Mucosa of descending colon (tissue), 3 donors: Measurements from ENCODE around the gene MINAR2. TPM values are rescaled to one million over a fixed set of nuclear protein-coding genes. Genes with fewer than 3 reads are reported as not detected.
A peak's percentile ranks its signal among the peaks of the same experiment; 100 is the strongest.

Experiments used
- ATAC-seq: fragments of 200-7000 bp; cut with Tn5 transposase; one replicate; pipeline ENCODE4 v1.9.1; 2020; ENCODE audit warnings: mild to moderate bottlenecking, moderate library complexity
- DNase-seq, 3 donors: peaks; one replicate each; pipeline ENCODE4 v3.0.0-alpha.2; 2020
- H3K36me3 ChIP-seq: fragments of 200-600 bp; one replicate; pipeline ENCODE4 v1.8.0; 2021; ENCODE audit warnings: low read depth, mild to moderate bottlenecking
- H3K4me1 ChIP-seq: fragments of 200-600 bp; one replicate; pipeline ENCODE4 v1.8.0; 2021; ENCODE audit warnings: low read depth, mild to moderate bottlenecking
- H3K4me3 ChIP-seq: fragments of 200-600 bp; one replicate; pipeline ENCODE4 v1.8.0; 2021; ENCODE audit warnings: mild to moderate bottlenecking
- H3K9me3 ChIP-seq: fragments of 200-600 bp; one replicate; pipeline ENCODE4 v1.8.0; 2021; ENCODE audit warnings: mild to moderate bottlenecking
- intact Hi-C, 2 donors: fragments of 100-400 bp; cut with DNase I in 1 of 2; cut with micrococcal nuclease in 1 of 2; formaldehyde crosslinking; loops; one replicate each; pipeline versions ENCODE4 v1.11.0 to v1.11.1; 2022; cut with DNase I, micrococcal nuclease
- total RNA-seq, 3 donors: library from RNA; stranded (reverse); fragmentation: NEBNext Ultra II Directional in 2 of 3; extraction: Animal tissue kit (Norgen Biotek cat#: 25700) in 2 of 3; gene quantifications; one replicate each; pipeline versions ENCODE4 v1.2.1 to v1.2.4, GENCODE V29; 2021 to 2023
- TF ChIP-seq, protein P1 (sequence below): fragments of 200-600 bp; IDR thresholded peaks from one replicate; pipeline ENCODE4 v1.8.0; 2022; ENCODE audit warnings: antibody characterized with exemption, mild to moderate bottlenecking
- donor health status: DM: no; HTN: no; CAD: no; lungs with moderate emphysema.
- donor health status: DM: no; HTN: no; CAD: no.
- donor health status: DM: no; HTN: yes; CAD: no.

The MINAR2 gene
- total RNA-seq, 3 donors from 2014 or later: not detected

DNA sequence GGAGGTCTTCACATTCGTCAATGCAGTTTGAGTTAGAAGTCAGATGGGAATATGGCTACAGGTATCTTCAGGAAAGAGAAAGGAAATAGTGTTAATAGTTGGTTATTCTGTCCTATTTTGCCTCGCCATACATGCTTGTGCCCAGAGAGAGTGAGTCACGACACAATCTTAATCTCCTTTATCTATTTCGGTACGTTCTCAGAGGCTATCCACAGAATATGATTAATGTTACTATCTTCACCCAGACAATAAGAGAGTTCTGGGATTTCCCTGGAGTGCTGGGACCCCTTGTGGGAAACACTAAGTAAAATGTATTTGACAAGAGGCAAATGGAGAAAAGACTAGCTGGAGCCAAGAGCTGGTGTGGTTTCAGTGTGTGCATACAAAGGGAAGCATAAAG lies 25.5 kb downstream of the MINAR2 start:
- TF ChIP-seq, protein P1, sequence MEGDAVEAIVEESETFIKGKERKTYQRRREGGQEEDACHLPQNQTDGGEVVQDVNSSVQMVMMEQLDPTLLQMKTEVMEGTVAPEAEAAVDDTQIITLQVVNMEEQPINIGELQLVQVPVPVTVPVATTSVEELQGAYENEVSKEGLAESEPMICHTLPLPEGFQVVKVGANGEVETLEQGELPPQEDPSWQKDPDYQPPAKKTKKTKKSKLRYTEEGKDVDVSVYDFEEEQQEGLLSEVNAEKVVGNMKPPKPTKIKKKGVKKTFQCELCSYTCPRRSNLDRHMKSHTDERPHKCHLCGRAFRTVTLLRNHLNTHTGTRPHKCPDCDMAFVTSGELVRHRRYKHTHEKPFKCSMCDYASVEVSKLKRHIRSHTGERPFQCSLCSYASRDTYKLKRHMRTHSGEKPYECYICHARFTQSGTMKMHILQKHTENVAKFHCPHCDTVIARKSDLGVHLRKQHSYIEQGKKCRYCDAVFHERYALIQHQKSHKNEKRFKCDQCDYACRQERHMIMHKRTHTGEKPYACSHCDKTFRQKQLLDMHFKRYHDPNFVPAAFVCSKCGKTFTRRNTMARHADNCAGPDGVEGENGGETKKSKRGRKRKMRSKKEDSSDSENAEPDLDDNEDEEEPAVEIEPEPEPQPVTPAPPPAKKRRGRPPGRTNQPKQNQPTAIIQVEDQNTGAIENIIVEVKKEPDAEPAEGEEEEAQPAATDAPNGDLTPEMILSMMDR: no peak
- ATAC-seq (no peak), DNase-seq (no peak)
- no peaks in the 10 kb centered on the region for H3K9me3 ChIP-seq
- no peaks in the 10 kb centered on the region for H3K4me1 ChIP-seq
- H3K36me3 ChIP-seq: no peaks in the 10 kb centered on the region
- intact Hi-C loops: no loop called here
- no peak overlapping the region for H3K4me3 ChIP-seq

DNA sequence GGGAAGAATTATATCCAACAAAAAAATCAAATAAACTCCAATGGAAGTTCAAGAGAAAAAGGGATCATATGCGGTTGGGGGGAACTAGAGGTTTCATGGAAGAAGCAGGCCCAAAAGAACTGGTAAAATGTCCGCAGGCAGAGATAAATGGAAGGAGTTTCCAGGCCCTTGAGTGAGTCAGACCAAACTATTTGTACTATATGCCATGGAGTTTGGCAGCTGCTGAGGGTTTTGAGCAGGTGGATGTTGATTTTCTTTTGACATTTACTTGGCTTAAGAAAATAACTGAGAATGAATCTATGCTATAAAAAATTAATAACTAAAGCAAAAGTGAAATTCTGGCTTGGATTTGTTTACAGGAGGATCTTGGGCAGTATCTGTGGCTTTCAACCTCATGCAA lies 33.7 kb downstream of the MINAR2 start:
- Histone ChIP-seq H3K4me3 (no peak overlapping the region), H3K4me1 (no peaks in the 10 kb centered on the region), H3K9me3 (no peaks in the 10 kb centered on the region), H3K36me3 (no peaks in the 10 kb centered on the region)
- ATAC-seq (no peak), DNase-seq (no peak)
- TF ChIP-seq, protein P1: no peak
- intact Hi-C loops: no loop called here

DNA sequence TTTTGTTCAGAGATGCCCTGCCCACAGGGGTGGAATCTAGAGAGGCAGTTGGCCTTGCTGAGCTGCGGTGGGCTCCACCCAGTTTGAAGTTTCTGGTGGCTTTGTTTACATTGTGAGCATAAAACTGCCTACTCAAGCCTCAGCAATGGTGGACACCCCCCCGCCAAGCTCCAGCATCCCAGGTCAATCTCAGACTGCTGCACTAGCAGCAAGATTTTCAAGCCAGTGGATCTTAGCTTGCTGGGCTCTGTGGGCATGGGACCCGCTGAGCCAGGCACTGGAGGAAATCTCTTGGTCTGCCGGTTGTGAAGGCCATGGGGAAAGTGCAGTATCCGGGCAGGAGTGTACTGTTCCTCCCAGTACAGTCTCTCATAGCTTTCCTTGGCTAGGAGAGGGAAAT lies 55.5 kb downstream of the MINAR2 start:
- H3K4me1 ChIP-seq: no peaks in the 10 kb centered on the region
- no peak for ATAC-seq
- H3K4me3 ChIP-seq: no peak overlapping the region
- H3K9me3 ChIP-seq: peaks cover 15% of the 10 kb centered on the region
- intact Hi-C loops: no loop called here
- peak in 1 of 3 donors; percentile 17 for DNase-seq
- H3K36me3 ChIP-seq: no peaks in the 10 kb centered on the region
- TF ChIP-seq, protein P1: no peak

DNA sequence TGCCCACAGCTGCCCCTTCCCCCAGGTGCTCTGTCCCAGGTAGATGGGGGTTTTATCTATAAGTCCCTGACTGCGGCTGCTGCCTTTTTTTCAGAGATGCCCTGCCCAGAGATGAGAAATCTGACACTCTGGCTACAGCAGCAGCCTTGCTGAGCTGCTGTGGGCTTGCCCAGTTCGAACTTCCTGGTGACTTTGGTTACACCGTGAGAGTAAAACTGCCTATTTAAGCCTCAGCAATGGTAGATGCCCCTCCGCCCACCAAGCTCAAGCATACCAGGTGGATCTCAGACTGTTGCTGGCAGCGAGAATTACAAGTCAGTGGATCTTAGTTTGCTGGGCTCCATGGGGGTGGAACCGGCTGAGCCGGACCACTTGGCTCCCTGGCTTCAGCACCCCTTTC lies 56.8 kb downstream of the MINAR2 start:
- H3K36me3 ChIP-seq: no peaks in the 10 kb centered on the region
- peaks cover 2% of the 10 kb centered on the region for H3K9me3 ChIP-seq
- no peaks in the 10 kb centered on the region for H3K4me1 ChIP-seq
- intact Hi-C loops: no loop called here
- H3K4me3 ChIP-seq: no peak overlapping the region
- ATAC-seq (no peak), DNase-seq (no peak)
- TF ChIP-seq, protein P1: no peak

DNA sequence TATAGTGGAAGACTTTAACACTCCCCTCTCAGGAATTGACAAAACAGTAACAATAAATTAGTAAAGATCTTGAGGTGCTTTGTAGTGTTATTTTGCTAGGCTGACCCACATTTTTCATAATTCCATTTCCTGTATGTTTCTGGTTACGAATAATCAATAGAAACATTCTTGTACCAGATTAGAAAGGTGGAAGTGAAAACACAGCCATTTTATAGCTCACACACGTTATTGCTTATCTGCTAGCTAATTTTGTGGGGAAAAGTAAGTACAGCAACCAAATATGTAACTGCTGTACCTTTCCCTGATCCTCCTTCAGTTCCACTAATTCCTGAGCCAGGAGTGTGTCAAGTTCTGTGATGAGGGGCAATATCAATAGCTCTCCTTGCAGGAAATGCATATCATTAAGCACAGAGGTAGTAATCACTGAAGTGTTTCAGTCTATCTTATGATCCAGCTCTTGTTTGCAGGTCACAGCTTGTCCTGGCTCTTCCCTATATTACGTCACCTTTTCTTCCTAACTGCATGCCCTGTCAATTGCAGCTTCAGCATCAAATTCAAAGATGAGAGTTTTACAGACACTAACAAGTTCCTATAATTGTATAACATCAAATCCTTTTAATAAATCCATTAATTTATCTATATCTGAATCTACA lies 59.4 kb downstream of the MINAR2 start:
- Histone ChIP-seq H3K36me3 (no peaks in the 10 kb centered on the region), H3K9me3 (no peaks in the 10 kb centered on the region), H3K4me3 (no peak overlapping the region), H3K4me1 (no peaks in the 10 kb centered on the region)
- ATAC-seq: no peak
- TF ChIP-seq, protein P1: no peak
- DNase-seq: no peak
- intact Hi-C loops: no loop called here

Other genes starting within 250 kb of the MINAR2 start
- under 1 TPM; 0.52 to 0.96 (median 0.73) TPM for gene CHSY3, start 156.4 kb downstream of the MINAR2 start, total RNA-seq